ENCODE results near the gene CD82. TPM values are rescaled to one million over a fixed set of nuclear protein-coding genes. Genes with fewer than 3 reads are reported as not detected.
"Not testable (repeated sequence)": the region's sequence is repeated elsewhere in the genome, so short reads cannot be mapped to it uniquely, and the experiment has no call there.

The CD82 gene
- total RNA-seq, 1 donor from 2014 or later, result 67.6 TPM

DNA sequence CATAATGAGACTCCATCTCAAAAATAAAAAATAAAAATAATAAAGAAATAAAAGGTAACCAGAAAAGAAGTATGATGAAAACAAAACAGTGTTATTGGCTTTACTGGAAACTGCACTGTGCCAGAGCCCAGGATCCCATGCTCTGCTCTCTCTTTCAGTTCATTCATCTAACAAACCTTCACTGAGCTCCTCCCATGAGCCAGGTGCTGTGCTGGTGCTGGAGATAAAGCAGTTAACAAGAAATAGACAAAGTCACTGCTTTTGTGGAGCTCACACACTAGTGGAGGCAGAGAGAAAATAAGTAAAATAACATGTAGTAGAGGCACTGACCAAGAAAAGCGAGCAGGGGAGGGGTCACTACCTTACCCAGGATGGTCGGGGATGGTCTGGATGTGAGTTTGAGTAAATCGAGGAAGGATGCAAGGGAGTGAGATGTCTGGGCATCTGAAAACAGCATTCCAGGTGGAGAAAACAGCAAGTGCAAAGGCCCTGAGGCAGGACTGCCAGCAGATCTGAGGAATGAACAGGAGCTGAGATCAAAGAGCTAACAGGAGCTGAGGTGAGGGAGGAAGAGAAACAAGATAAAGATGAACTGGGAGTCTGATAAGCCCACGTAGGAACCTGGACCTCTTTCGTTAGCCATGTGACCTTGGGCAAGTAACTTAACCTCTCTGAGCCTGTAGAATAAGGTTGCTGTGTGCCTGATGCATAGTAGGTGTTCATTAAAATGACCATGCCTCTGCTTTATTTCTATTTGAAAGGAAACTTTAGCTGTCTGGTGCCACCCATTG, 31.3 kb upstream of the CD82 start:
- no peak for DNase-seq (ENCODE audit: low spot score)

DNA sequence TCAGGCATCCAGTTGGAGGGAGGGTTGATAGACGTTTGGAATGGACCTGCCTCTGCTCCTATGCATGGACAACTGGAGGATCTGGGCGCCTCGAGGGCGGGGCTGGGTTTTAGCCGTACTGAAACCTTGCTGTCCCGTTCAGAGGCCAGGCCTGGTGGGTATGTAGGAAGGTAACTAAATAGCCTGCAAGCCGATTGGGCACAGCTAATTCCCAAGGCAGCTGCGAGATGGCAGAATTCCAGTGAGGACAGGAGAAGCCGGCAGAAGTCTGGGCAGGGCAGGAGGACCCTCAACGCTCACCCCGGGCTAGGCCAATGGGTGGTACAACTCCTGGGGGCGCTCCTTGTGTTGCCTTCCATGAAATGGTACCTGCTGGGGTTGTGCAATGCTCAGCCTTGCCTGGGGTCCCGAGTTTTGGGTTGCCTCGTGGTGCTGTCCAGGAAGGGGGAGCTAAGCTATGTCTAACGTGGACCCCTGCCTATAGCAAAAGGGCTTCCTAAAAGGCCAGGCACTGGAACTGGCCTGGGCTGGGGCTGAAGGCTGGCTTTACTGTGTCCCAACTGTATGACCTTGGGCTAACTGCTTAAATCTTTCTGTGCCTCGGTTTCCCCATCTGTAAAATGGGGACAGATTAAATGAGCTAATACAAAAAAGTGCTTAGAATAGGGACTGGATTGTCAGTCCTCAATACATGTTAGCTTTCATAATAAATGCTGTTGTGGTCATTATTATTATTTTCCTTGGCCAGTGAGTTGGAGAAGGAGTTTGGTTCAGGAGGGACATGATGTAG, 30.1 kb upstream of the CD82 start:
- no peak for DNase-seq (ENCODE audit: low spot score)

DNA sequence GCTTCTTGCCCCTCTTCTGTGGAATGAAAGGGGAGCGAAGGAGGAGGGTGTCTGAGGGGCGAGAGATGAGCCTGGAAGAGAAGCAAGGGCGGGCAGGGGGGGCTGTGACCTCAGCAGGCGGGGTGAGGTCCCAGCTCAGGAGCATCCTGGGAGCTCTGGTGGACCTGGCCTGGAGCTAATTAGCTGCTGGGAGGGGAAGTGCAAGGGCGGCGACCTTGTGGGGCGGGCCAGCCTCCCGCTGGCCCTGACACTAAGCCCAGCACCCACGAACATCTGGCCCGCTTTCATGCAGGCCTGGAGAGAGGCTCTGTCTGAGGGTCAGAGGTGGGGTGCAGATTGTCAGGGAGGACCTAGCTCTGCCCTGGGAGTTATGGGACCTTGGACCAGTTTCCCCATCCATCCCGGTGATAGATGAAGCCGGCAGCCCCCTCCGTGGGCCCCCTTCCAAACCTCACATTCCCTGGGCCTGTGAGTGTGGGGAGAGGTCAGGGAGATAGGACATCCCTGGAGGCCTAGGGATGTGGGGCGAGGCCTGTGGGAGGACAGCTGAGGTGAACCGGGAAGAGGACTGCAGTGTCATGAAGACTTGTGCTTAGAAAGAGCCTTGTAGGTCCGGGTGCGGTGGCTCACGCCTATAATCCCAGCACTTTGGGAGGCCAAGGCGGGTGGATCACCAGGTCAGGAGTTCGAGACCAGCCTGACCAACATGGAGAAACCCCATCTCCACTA, 28.5 kb upstream of the CD82 start:
- no peak for DNase-seq (ENCODE audit: low spot score)

DNA sequence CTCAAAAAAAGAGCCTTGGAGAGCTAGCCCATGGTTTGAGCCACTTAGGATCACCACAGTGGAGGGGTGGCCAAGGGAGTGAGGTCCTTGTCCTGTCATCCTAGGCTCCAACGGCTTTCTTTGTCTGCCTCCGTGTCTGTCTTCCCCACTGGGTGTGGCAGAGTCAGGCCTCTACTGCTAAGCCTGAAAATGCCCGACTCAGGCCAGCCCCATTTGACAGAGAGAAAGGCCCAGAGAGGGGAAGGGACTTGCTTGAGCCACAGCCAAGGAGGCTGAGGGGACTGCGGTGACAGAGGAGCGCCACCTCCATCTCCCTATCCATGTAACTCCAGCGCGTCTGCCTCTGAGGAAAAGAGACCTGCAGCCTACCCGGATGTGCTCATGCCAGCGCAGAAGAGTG, 27.8 kb upstream of the CD82 start:
- no peak for DNase-seq (ENCODE audit: low spot score)

DNA sequence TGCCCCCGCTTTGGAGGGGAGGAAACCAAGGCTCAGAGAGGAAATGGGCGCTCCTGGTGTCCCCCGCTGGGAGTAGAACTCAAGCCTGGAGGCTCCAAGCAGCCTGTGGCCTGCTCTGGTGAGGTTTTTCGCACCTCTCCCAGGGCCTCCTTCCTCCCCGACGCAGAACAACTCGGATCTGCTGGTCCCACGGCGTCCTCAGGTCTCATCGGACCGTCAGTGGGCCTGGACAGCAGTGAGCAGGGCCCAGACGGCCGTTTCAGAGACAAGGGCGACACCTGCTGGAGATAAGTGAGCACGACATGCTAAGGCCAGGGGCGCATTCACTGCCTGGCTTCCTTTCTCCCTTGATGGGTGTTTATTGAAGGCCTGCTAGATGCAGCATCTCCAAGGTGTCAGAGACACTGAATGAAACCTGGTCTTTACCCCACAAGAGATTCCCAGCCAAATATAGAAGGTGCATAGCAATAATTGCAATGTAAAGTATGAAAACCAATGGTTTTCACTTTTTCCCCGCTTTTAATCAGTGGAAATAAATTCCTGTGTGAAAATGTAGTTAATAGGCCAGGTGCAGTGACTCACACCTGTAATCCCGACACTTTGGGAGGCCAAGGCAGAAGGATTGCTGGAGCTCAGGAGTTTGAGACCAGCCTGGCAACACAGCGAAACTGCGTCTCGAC, 26.9 kb upstream of the CD82 start:
- DNase-seq (ENCODE audit: low spot score), result no peak

DNA sequence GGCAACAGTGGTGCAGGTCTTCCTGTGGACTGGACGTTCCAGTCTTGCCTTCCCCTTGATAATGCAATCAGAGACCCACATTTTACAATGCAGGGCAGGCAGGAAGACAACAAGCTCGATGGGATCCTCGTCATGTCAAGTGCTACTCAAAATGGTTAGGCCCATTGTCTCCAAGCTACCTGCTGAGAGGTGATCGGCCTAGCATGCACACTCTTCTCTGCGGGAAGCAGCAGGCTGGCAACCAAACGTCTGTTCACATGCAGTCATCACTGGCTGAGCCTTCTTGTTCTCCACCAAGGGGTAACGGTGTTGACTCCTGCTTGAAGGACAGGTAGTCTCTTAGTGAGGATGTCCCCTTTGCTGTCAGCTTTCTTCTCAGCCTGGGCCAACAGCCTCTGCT, 25.5 kb upstream of the CD82 start:
- no peak for DNase-seq (ENCODE audit: low spot score)

DNA sequence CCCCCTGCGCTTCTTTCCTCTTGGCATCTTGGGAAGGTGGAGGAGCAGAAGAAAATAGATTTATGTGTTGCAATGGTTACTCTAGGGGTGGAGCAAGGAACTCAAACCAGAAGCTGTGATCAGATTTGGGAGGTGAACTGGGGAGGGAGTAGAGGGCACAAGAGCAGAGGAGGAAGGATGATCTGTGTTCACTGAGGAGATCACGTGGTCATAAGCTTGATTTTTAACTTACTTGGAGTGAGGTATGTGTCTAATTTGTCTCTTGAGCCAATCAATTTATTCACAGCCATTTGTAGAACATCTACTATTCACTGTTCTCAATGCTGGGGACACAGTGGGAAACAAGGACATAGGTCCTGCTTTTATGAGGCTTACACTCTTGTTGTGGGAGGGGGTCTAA, 24.8 kb upstream of the CD82 start:
- DNase-seq (ENCODE audit: low spot score), result no peak

DNA sequence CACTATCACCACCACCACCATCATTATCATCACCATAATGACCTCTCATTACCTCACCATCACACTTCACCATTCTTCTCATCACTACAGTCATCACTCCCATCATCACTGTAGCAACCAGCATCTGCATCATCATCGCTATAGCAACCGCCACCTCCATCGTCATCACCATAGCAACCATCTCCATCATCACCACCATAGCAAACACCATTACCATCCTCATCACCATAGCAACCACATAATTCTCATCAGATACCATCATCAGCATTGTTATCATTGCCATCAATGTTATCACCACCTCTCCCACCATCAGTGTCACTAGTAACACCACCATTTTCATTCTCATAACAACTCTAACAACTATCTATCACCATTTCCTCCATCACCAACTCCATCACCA, 23.1 kb upstream of the CD82 start:
- DNase-seq (ENCODE audit: low spot score), result no peak

DNA sequence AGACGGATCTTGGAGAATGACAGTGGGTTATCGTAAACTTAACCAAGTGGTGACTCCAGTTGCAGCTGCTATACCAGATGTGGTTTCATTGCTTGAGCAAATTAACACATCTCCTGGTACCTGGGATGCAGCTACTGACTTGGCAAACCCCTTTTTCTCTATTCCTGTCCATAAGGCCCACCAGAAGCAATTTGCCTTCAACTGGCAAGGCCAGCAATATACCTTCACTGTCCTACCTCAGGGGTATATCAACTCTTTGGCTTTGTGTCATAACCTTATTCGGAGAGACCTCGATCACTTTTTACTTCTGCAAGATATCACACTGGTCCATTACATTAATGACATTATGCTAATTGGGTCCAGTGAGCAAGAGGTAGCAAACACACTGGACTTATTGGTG, 18.5 kb upstream of the CD82 start:
- not testable (repeated sequence) for DNase-seq (ENCODE audit: low spot score)

DNA sequence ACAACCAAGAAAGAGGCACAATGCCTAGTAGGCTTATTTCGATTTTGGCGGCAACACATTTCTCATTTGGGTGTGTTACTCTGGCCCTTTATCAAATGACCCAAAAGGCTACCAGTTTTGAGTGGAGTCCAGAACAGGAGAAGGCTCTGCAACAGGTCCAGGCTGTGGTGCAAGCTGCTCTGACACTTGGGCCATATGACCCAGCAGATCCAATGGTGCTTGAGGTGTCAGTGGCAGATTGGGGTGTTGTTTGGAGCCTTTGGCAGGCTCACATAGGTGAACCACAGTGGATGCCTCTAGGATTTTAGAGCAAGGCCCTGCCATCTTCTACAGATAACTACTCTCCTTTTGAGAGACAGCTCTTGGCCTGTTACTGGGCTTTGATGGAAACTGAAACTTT, 17.9 kb upstream of the CD82 start:
- not testable (repeated sequence) for DNase-seq (ENCODE audit: low spot score)

DNA sequence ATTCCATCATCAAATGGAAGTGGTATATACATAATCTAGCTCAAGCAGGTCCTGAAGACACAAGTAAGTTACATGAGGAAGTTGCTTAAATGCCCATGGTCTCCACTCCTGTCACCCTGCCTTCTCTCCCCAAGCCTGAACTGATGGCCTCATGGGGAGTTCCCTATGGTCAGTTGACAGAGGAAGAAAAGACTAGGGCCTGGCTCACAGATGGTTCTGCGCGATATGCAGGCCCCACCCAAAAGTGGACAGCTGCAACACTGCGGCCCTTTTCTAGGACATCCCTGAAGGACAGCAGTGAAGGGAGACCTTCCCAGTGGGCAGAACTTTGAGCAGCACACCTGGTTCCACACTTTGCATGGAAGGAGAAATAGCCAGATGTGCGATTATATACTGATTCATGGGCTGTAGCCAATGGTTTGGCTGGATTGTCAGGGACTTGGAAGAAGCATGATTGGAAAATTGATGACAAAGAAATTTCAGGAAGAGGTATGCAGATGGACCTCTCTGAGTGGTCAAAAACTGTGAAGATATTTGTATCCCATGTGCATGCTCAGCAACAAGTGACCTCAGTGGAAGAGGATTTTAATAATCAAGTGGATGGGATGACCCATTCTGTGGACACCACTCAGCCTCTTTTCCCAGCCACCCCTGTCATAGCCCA, 17.3 kb upstream of the CD82 start:
- DNase-seq (ENCODE audit: low spot score), result no peak

DNA sequence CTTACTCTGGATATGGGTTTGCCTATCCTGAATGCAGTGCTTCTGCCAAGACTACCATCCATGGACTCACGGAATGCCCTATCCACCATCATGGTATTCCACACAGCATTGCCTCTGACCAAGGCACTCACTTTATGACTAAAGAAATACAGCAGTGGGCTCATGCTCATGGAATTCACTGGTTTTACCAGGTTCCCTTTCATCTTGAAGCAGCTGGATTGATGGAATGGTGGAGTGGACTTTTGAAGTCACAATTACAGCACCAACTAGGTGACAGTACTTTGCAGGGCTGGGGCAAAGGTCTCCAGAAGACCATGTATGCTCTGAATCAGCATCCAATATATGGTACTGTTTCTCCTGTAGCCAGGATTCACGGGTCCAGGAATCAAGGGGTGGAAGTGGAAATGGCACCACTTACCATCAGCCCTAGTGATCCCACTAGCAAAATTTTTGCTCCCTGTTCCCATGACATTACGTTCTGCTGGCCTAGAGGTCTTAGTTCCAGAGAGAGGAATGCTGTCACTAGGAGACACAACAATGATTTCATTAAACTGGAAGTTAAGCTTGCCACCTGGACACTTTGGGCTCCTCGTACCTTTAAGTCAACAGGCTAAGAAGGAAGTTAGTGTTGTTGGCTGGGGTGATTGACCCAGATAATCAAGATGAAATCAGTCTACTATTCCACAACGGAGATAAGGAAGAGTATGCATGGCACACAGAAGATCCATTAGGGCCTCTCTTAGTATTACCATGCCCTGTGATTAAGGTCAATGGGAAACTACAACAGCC, 16.3 kb upstream of the CD82 start:
- not testable (repeated sequence) for DNase-seq (ENCODE audit: low spot score)

DNA sequence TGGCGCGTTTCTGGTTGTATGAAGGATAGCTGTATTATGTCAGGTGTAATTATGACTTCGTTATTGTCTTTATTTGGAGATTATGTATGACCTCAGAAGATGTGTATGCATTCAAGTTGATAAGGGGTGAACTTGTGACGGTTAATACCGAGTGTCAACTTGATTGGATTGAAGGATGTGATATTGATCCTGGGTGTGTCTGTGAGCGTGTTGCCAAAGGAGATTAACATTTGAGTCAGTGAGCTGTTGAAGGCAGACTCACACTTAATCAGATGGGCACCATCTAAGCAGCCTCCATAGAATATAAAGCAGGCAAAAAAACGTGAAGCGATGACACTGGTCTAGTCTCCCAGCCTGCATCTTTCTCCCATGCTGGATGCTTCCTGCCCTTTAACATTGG, 15.3 kb upstream of the CD82 start:
- no peak for DNase-seq (ENCODE audit: low spot score)

DNA sequence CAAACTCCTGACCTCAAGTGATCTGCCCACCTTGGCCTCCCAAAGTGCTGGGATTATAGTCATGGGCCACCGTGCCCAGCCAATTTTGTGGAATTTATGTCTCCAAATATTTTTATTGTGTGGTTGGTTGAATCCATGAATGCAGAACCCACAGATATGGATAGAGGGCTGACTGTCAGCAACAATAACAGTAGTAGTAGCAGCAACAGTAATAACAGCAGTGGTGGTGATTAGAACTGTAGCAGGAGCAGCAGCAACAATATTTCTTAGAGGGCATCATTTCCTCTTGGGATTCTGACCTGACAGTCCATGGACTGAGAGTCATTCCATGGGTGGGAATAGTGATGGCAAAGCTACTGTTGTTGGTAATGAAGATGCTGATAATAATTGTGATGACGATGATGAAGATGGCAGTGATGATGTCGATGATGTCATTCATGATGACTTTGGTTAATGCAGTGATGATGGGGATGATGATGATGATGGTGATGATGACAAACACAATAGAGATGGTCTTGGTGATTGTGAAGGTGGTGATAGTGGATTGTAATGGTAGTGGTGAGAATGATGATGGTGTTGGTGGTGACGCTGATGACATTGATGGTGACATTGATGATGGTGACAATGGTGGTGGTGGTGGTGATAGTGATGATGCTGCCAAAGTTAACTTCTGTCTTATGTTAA, 13.9 kb upstream of the CD82 start:
- no peak for DNase-seq (ENCODE audit: low spot score)

DNA sequence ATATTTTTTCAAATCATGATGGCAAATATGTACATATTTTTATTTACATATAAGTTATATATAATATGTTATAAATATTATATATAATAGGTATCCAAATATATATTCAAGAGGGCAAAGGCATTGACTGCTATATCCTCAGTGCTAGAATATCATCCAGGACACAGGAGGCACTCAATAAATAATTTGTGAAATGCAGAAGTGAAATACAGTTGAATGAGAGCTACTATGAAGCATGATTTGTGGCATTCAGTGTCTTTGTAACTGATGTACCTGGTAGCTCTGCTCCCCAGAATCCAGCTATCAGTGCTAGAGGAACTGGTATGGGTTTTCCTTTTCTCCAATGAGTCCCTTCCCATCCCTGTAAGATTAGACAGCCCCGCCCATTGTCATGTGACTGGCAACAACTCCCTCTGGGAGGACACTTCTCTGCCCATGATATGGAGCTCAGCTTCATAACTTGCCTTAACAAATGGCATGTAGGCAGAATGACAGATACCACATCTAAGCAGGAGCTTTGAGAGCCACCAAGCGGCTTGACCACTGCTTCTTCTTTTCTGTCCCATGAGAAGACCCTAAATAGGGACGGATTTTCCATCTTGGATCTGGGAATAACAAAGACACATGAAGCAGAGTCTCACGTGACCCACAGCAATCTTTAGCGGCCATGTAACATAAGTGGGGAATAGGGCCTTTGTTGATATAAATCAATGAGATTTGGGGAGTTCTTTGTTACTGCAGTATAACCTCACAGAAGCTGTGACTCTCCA, 10.2 kb upstream of the CD82 start:
- no peak for DNase-seq (ENCODE audit: low spot score)

DNA sequence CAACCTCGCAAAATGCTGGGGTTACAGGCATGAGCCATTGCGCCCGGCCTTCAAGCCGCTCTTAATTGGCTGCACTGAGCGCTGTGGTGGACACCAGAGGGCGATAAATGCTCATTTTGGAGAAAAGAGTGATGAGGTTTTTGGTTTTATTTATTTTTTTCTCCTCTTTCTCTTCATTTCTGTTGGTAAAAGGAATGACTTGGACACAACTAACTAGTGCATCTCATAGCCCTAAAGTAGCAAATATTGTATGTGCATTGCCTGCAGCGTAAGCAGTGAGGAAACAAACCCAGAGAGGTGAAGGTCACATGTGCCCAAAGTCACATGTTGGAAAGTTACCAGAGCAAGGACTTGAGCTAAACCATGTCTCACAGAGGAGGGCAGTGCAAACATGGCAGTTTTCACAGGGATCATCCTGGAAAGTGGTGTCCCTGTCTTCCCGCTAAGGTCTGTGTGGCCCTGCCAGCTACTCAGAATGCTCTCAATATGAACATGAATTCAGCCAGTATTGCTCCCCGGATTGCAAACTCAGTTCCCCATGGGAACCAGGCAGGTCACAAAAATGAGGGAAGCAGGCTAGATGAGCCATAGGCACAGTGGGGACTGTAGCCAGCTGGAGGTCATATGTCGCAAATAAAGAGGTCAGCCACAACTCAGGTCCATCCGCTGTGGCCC, 8.6 kb upstream of the CD82 start:
- DNase-seq (ENCODE audit: low spot score), result no peak

DNA sequence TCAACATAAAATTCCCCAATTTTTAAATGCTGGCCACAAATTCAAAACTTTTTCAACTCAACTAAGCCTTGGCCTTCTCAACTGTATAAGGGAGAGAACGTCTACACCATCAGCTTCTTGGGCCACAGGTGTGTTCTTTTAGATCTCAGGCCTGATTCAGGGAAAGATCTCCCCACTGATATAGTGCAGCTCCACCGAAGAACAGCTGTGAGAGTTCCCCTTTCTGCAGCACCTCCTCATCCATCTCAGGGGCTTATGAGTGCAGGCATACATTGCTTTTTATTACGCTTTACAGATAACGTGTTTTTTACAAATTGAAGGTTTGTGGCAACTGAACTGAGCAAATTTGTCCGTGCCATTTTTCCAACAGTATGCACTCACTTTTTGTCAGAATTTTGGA, 8.0 kb upstream of the CD82 start:
- no peak for DNase-seq (ENCODE audit: low spot score)

Measured in mesenteric fat pad (tissue), 1 donor.